Measurements from ENCODE around the gene UBE3A.
"Not testable (repeated sequence)": the region's sequence is repeated elsewhere in the genome, so short reads cannot be mapped to it uniquely, and the experiment has no call there.

Gene UBE3A

DNA sequence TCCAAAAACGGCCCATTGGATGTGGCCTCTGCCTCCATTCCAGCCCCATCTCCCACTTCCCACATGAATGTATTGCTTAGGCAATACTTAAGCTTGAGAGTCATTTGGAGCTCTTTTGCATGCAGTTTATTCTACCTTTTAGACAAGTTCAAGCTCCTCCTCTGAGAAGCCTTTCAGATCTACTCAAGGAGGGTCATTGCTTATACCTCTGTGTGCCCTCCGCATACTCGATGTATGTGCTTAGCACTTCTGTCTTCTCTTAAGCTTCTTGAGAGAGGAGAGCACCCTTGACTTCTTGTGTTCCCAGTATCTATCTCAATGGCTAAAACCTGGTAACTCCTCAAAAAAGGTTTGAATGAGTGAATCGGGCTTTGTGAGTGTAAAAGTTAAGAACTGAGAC lies 6.6 kb upstream of the UBE3A start:
- DNase-seq = no peak
- in situ Hi-C loops (cut with MboI; ENCODE audit: low pct_unique_long_range_greater_than_20kb, low sequenced_read_pairs) = no loop called here

DNA sequence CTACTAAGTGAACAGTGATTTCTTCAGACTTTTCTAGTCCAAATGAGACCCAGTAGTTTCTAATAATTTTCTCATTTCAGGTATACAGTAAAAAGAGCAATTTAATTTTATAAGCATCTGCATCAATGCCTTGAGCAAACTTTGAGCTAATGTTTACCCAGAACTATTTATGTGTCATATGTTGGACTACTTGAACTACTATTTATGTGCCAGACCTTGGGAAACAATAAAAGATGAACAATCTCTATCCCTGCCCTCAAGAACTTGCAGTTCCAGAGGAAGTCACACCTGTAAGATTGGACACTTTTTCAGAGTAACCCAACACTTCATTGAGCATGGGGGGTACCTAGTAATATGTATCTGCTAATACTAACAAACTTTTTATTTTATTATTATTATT lies 2.3 kb upstream of the UBE3A start:
- in situ Hi-C loops (cut with MboI; ENCODE audit: low pct_unique_long_range_greater_than_20kb, low sequenced_read_pairs) = no loop called here
- DNase-seq = no peak

DNA sequence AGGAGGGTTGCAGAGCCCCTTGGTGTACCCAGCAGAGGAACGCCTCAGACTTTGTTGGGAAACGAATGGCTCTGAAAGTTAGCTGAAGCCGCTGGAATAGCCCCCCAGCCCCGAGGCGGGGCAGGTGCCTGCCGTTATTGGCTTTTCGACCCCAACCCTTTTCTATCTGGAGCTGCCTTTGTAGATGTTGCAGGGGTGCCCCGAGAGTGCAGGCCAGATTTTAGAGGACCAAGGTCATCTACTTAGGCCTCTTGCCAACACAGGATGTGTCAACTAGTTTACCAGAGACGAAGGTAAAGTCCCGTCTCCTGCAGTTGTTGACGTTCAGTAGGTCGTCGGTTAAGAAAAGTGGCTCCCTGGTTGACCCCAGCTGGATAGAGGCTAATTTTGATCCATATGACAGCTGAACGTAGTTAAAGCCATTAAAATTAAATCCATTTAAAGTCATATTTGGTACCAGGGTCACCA lies 579 bp upstream of the UBE3A start:
- DNase-seq = no peak
- in situ Hi-C loops (cut with MboI; ENCODE audit: low pct_unique_long_range_greater_than_20kb, low sequenced_read_pairs) = no loop called here

DNA sequence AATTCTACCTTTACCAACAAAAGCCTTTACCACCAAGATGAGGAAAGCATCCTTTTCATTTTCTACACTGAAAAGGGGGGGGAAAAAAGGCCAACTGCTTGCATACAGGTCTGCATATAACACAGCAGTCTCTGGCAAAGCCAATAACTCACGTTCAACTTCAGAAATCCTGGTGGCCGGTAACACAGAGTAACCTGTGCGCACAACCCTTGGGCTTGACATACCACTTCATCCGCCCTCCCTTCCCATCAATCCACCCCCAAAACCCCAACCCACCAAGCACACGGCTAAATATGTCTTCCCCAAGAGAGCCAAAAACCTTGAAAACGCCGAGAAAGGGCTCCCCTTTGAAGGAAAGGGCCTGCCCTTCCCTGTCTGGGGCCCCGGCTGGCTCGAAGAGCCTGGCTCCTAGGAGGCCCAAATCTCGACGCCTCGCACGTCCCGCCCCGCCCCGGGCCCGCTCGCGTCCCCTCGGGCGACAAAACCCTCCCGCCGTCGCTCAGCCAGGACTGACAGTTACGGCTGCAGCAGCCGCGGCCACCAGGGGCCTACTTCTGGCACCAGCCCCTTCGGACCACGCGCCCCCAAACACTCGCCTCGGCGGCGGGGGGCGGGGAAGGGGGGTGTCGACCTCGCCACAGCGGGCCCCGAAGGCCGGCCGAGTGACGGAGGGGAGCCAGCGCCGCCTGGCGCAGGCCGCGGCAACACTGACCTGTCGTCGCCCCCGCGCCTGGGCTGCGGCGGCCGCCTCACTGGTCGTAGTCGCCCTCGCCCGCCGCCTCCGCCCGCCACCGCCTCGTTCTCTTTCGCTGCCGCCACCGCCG lies 835 bp downstream of the UBE3A start:
- in situ Hi-C loops (cut with MboI; ENCODE audit: low pct_unique_long_range_greater_than_20kb, low sequenced_read_pairs) = no loop called here
- DNase-seq = peak; percentile 64

DNA sequence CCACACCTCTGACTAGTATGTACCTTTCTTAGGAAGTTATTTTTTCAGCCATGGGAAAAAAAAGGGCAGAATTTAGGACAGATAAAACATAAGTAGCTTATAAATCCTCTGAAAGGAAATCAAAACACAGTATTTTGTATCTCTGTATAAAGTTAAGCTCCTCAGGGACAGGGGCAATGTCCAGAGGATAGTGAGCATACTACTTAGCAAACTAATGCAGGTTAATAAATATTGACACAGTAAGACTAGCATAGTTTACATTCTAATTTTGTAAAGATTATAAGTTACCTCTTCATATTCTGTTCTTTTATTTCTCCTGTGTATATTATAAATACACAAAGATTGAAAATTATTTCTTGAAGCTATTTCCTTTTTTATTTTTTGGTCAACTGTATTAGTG lies 2.1 kb downstream of the UBE3A start:
- in situ Hi-C loops (cut with MboI; ENCODE audit: low pct_unique_long_range_greater_than_20kb, low sequenced_read_pairs) = no loop called here
- no peak for DNase-seq

DNA sequence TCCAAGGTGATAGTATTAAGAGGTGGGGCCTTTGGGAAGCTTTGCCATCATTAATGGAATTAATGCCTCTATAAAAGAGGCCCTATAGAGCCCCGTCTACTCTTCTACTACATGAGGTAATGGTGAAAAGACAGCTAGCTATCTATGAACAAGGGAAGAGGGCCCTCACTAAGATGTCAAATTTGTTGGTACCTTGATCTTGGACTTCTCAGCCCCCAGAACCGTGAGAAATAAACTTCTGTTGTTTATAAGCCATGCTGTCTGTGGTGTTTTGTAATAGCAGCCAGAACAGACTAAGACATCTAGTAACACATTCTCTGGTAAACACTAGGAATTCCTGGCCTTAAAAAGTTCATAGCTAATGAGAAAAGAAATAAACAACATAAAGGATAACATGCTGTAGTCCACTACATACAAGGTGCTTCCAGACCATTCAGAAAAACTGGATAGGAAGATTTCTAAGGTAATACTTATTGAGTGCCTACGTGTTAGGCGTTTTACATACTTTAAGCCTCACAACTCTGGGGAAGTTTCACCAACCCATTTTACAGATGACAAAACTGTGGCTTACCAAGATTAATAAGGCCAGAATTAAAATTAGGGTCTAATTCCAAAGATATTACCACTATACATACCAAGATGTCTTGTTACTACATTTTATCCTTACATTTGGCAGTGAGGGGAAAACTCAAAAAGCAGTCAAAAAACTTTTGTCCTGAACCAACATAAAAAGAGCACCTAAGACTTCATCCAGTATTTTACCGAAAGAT lies 3.2 kb downstream of the UBE3A start:
- no peak for DNase-seq
- in situ Hi-C loops (cut with MboI; ENCODE audit: low pct_unique_long_range_greater_than_20kb, low sequenced_read_pairs) = no loop called here

DNA sequence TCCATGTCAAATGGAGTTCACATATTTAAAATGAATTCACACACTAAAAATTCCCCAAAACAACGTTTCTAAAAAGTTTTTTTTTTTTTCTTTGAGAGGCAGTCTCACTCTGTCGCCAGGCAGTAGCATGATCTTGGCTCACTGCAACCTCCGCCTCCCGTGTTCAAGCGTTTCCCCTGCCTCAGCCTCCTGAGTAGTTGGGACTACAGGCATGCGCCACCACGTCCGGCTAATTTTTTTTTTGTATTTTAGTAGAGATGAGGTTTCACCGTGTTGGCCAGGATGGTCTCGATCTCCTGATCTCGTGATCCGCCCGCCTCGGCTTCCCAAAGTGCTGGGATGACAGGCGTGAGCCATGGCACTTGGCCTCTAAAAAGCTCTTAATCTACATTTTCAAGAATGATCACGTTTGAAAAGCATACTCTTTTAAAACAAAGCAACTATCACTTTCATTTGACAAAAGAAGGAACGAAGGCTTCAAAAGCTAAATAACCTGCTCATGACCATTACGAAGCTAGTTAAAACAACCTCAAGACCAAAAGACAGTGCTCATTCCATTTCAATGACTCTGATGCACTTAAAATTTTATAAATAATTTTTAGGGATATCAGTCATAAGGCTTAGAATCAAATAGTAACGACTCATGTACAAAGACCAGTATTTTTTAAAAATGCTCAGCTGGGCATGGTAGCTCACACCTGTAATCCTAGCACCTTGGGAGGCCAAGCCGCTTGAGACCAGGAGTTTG lies 5.5 kb downstream of the UBE3A start:
- in situ Hi-C loops (cut with MboI; ENCODE audit: low pct_unique_long_range_greater_than_20kb, low sequenced_read_pairs) = no loop called here
- no peak for DNase-seq

DNA sequence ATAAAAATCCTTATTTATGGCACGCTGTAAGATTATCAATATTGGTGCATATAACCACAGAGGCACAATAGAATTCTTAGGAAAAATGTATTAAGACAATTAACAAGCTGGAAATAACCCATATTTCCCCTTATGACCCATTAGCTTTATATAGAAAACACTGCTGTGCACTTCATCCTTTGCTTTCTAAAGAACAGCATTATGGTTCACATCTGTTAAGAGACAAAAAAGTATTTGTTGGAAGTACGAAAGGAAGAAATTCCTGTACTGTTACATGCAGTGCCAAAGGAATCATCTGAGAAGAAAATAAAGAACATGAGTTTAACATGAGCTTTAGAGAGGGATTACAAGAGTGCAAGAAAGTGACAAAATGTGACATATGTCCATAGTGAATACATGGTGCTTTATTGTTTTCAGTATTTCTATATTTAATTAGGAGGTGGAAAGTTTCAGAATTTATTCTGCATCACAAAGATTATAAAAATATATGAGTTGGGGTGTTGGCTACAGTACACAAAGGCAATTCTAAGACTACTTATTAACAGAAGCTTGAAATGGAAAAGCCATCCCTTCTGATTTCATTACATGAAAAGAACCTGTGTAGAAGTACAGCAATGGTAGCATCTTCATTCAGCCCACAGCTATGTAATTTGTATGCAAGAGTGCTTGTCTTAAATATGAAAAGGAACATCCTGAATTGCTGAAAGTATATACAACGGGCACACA lies 6.8 kb downstream of the UBE3A start:
- in situ Hi-C loops (cut with MboI; ENCODE audit: low pct_unique_long_range_greater_than_20kb, low sequenced_read_pairs) = no loop called here
- no peak for DNase-seq

DNA sequence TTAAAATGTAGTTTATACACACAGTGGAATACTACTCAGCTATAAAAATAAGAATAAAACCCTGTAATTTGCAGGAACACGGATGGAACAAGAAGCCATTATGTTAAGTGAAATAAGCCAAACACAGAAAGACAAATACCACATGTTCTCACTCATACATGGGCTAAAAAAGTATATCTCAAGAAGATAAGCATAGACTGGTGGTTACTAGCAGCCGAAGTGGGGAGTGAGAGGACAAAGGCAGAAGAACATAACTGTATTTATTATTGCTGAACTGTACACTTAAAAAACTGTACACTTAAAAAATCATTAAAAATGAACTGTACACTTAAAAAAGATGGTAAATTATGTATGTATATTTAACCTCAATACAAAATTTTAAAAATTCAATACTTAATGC lies 11.0 kb downstream of the UBE3A start:
- in situ Hi-C loops (cut with MboI; ENCODE audit: low pct_unique_long_range_greater_than_20kb, low sequenced_read_pairs) = no loop called here

DNA sequence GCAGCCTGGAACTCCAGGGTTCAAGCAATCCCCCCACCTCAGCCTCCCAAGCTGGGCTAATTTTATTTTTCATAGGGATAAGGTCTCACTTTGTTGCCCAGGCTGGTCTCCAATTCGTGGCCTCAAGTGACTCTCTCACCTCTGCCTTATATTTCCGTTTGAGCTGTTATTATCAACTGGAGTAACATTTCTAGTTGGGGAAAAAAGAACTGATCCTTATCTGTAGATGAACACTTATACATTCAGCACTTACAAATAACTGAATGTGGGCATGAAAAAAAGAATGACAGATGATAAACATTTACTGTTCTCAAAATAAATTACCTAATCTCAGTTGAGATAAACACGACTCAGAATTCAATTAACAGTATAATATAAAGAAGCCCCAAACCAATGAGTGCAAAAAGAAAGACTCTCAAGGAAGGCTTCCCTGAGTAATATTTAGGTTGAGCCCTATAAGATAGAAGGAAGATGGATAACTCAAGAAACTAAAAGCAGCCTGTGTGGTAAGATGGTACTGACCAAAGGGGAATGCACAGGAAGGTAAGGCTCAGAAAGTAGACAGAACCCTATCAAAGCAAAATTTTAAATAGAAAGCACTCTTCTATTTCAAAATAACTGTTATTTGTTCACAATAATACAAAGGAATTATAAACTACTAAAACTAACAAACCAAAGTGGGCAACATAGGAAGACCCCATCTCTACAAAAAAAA lies 11.8 kb downstream of the UBE3A start:
- peak; percentile 9 for DNase-seq
- in situ Hi-C loops (cut with MboI; ENCODE audit: low pct_unique_long_range_greater_than_20kb, low sequenced_read_pairs) = no loop called here

More for the DNA sequence above, 11.0 kb downstream of the UBE3A start:
- no peak for DNase-seq

DNA sequence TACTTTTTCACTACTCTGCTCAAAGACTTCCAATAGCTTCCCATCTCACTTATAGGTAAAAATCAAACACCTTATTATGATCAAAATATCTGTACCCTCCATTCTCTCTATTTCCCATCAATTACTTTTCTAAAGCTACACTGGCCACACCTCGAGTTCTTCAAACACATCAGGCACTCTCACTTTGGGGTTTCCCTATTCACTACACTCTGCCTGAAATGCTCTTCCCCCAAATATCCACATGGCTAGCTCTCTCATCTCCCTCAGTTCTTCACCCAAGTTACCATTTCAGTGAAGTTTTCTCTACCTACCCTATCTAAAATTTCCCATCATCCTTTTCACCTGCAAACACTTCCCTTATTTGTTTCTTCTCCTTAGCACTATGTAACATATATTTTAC lies 14.8 kb downstream of the UBE3A start:
- DNase-seq = no peak
- in situ Hi-C loops (cut with MboI; ENCODE audit: low pct_unique_long_range_greater_than_20kb, low sequenced_read_pairs) = no loop called here

DNA sequence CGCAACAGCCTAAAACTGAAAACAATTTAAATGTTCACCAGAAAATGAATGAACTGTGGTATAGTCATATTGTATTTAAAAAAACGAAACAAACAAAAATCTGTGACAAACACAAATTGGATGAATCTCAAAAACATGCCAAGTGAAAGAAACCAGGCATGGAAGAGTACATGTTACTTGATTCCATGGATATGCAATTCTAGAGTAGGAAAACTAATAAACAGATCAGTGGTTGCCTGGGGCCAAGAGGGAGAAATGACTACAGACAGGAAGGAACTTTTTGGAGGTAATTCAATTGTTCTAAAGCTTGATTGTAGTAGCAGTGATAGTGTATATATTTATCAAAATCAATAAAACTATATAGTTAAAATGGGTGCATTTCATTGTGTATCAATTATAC lies 16.8 kb downstream of the UBE3A start:
- in situ Hi-C loops (cut with MboI; ENCODE audit: low pct_unique_long_range_greater_than_20kb, low sequenced_read_pairs) = no loop called here
- no peak for DNase-seq

DNA sequence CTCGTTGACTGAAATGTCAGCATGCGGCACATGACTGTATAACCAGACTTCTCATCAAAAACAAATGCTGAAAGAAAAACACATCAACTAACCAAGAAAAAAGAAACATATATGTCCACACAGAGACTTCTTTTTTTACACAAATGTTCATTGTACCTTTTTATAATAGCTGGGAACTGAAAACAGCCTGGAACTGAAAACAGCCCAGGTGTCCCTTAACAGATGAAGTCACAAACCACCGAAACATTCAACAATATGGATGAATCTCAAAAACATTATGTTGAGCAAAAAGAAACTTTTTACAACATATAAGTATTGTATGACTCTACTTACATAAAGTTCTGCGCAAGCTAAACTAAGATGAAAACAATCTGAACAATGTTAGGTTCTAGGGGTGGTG lies 20.6 kb downstream of the UBE3A start:
- in situ Hi-C loops (cut with MboI; ENCODE audit: low pct_unique_long_range_greater_than_20kb, low sequenced_read_pairs) = no loop called here
- DNase-seq = no peak

DNA sequence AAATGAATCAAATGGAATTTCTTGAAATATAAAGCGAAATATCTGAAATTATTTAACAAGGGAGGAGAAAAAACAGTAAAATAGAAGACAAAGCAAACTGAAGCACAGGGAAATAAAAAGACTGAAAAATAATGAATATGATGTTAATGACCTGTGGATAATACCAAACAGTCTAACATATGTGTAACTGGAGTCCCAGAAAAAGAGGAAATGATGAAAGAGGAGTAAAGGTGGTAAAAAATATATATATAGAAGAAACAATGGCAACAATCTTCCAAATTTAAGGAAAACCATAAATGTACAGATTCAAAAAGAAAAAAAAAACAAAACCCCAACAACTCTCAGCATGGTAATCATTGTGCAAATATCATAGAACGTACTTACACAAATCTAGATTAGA lies 21.2 kb downstream of the UBE3A start:
- in situ Hi-C loops (cut with MboI; ENCODE audit: low pct_unique_long_range_greater_than_20kb, low sequenced_read_pairs) = no loop called here
- no peak for DNase-seq

DNA sequence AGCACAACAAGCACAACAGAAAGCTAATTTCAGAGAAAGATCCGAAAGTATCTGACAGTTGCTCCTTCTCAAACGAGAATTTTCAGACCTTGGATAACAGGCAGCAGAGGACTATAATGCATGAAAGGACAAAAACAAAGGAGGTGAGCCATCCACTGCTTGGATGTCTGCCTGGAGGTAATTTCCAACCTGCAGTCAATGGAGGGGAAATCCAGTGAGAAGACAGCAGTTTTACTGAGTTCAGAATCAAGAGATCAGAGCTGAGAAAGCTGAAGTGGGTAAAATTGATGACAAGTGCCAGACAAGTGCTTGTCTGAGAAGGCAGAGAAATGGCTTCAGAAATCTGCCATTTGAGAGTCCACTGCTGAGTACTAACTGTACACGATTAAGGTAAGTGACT lies 22.1 kb downstream of the UBE3A start:
- DNase-seq = no peak

DNA sequence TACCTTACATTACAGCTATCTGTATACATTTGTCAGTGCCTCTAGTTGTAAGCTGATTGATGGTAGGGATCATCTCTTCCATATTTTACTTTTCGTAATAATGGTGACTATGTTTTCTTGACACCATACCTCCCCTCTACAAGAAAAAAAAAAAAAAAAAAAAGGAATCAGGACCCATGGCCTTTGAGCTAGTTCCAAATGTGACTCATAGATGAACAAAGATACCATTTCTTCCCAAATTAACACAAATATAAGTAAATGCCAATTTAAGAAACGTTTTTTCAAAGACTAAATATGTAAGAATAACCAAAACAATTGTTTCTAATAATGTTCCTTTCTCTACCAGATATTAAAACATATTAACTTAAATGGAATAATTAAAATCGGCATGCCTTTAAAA lies 23.1 kb downstream of the UBE3A start:
- in situ Hi-C loops (cut with MboI; ENCODE audit: low pct_unique_long_range_greater_than_20kb, low sequenced_read_pairs) = no loop called here
- DNase-seq = no peak

More for the DNA sequence above, 22.1 kb downstream of the UBE3A start:
- in situ Hi-C loops (cut with MboI; ENCODE audit: low pct_unique_long_range_greater_than_20kb, low sequenced_read_pairs) = no loop called here

DNA sequence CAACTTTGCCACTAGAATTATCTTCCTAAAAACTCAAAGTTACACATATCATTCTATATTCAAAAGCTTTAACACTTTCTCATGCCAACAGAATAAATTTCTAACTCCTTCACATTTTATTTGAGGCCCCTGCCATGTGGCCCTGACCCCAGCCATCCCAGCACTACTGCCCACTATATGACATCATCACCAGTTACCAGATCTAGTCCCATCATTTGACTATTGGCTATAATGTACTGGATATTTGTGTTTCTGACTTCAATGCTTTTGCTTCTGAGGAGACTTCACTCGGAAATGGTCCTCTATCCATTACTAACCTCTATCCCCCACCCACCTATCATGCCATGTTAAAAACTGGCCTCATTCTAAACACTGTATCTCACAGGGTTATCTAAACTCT lies 23.6 kb downstream of the UBE3A start:
- DNase-seq = no peak
- in situ Hi-C loops (cut with MboI; ENCODE audit: low pct_unique_long_range_greater_than_20kb, low sequenced_read_pairs) = no loop called here

DNA sequence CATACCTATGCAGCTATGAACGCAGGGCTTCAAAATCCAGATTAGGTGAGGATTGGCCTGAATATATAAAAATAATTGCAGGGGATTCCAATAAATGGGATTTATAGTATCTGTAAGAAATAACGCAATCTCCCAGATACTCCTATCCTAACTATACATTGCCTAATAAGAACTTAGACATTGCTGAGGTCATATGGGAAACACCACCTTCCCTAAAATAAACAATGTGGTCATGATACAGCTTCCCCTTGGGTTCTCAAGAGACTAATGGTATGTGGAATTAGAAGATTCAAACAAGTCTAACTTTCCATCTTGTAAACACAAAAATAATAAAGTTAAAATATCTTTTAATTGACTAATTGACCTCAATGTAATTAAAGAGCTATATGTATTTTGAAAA lies 28.2 kb downstream of the UBE3A start:
- DNase-seq = peak; percentile 25
- in situ Hi-C loops (cut with MboI; ENCODE audit: low pct_unique_long_range_greater_than_20kb, low sequenced_read_pairs) = no loop called here

DNA sequence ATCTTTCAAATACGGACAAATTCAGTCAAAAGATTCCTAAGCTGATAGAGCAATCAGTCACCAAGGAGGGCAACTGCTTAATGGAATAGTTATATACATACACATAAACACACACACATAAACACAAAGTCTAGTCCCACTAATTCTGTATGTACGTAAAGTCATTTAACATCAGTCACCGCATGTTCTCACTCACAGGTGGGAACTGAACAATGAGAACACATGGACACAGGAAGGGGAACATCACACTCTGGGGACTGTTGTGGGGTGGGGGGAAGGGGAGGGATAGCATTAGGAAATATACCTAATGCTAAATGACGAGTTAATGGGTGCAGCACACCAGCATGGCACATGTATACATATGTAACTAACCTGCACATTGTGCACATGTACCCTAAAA lies 29.1 kb downstream of the UBE3A start:
- in situ Hi-C loops (cut with MboI; ENCODE audit: low pct_unique_long_range_greater_than_20kb, low sequenced_read_pairs); DNase-seq: not testable (repeated sequence)

Data from KBM-7 (cell line).